ENCODE results near the gene MEDAG. TPM values are rescaled to one million over a fixed set of nuclear protein-coding genes. Genes with fewer than 3 reads are reported as not detected.

Gene MEDAG
- total RNA-seq, 2 experiments from 2014 or later: not detected

GRCh38 chr13:30861836-30862467 lies 44.1 kb upstream of the MEDAG start:
- DNase-seq (no peak), ATAC-seq (no peak)
- intact Hi-C loops (cut with micrococcal nuclease): no loop called here
- Mint-ChIP-seq H3K9me3 (no peaks in the 10 kb centered on the region), H3K27ac (no peak overlapping the region), H3K27me3 (peaks cover 8% of the 10 kb centered on the region), H3K4me1 (ENCODE audit: low read depth) (peaks cover 3% of the 10 kb centered on the region), H3K4me3 (no peak overlapping the region), H3K36me3 (ENCODE audit: low read depth) (no peaks in the 10 kb centered on the region)
- ChIA-PET CTCF (no interaction called here), POLR2A (interaction anchor here (1.0 kb wide), 1 partner anchor 1266 kb away, joined by 3 read pairs; the partner anchor contains the start of gene SLC7A1)
- no peak for TF ChIP-seq CTCF (IDR thresholded peaks at IDR 0.05)

GRCh38 chr13:30862707-30863106 lies 43.4 kb upstream of the MEDAG start:
- intact Hi-C loops (cut with micrococcal nuclease): no loop called here
- CTCF ChIA-PET: interaction anchor here (1.9 kb wide), 1 partner anchor 54 kb away, joined by 4 read pairs; no protein-coding TSS in a partner anchor

GRCh38 chr13:30863231-30863630 lies 42.8 kb upstream of the MEDAG start:
- H3K4me3 Mint-ChIP-seq: no peak overlapping the region
- ChIA-PET CTCF (interaction anchor here (1.9 kb wide), 1 partner anchor 55 kb away, joined by 4 read pairs; no protein-coding TSS in a partner anchor), POLR2A (interaction anchor here (1.0 kb wide), 1 partner anchor 1267 kb away, joined by 3 read pairs; the partner anchor contains the start of gene SLC7A1)
- DNase-seq (no peak), ATAC-seq (no peak)
- H3K27me3 Mint-ChIP-seq: peaks cover 9% of the 10 kb centered on the region
- no peaks in the 10 kb centered on the region for H3K9me3 Mint-ChIP-seq
- H3K36me3 Mint-ChIP-seq (ENCODE audit: low read depth): no peaks in the 10 kb centered on the region
- intact Hi-C loops (cut with micrococcal nuclease): no loop called here
- TF ChIP-seq CTCF (IDR thresholded peaks at IDR 0.05): no peak
- peaks cover 3% of the 10 kb centered on the region for H3K4me1 Mint-ChIP-seq (ENCODE audit: low read depth)
- no peak overlapping the region for H3K27ac Mint-ChIP-seq

More at GRCh38 chr13:30862707-30863106, 43.4 kb upstream of the MEDAG start:
- Mint-ChIP-seq H3K27me3 (peaks cover 7% of the 10 kb centered on the region), H3K4me1 (ENCODE audit: low read depth) (peaks cover 3% of the 10 kb centered on the region), H3K4me3 (no peak overlapping the region), H3K9me3 (no peaks in the 10 kb centered on the region), H3K36me3 (ENCODE audit: low read depth) (no peaks in the 10 kb centered on the region), H3K27ac (no peak overlapping the region)
- DNase-seq (no peak), ATAC-seq (no peak)
- POLR2A ChIA-PET: interaction anchor here (1.0 kb wide), 1 partner anchor 1267 kb away, joined by 3 read pairs; the partner anchor contains the start of gene SLC7A1
- no peak for TF ChIP-seq CTCF (IDR thresholded peaks at IDR 0.05)

GRCh38 chr13:30863796-30864195 lies 42.3 kb upstream of the MEDAG start:
- Mint-ChIP-seq H3K4me3 (no peak overlapping the region), H3K36me3 (ENCODE audit: low read depth) (no peaks in the 10 kb centered on the region), H3K9me3 (no peaks in the 10 kb centered on the region), H3K27me3 (peaks cover 9% of the 10 kb centered on the region), H3K4me1 (ENCODE audit: low read depth) (peaks cover 3% of the 10 kb centered on the region), H3K27ac (no peak overlapping the region)
- ATAC-seq (no peak), DNase-seq (no peak)
- ChIA-PET POLR2A (no interaction called here), CTCF (interaction anchor here (1.9 kb wide), 1 partner anchor 56 kb away, joined by 4 read pairs; no protein-coding TSS in a partner anchor)
- intact Hi-C loops (cut with micrococcal nuclease): no loop called here
- TF ChIP-seq CTCF (IDR thresholded peaks at IDR 0.05): no peak

Measured in activated CD8-positive, alpha-beta T cell treated with anti-CD3 and anti-CD28 coated beads for 36 hours (primary cell).